ENCODE results near the gene ST8SIA5. TPM values are rescaled to one million over a fixed set of nuclear protein-coding genes. Genes with fewer than 3 reads are reported as not detected.
"Not testable (repeated sequence)": the region's sequence is repeated elsewhere in the genome, so short reads cannot be mapped to it uniquely, and the experiment has no call there.

The ST8SIA5 gene
- 0.06 and 0.08 TPM in 2 replicates for polyA plus RNA-seq (2012; rRNA removed)
- 0.01 and 0.03 TPM in 2 replicates for polyA plus RNA-seq (2012; cell fraction: cytosol; rRNA removed)
- 0.24 and 1.3 TPM in 2 replicates for polyA plus RNA-seq (2012; cell fraction: nucleus; rRNA removed)

GRCh38 chr18:46756559-46757201 lies at the start of gene ST8SIA5:
Gene ST8SIA5 (minus strand): TSS chr18:46757053. CDS start chr18:46756508, 545 bp downstream.
- peak within 1 kb of the TSS; percentile 43 to 59 for H3K4me3 ChIP-seq (ENCODE audit: low read depth in 2 of 2, low read length in 1 of 2)
- H4K20me1 ChIP-seq (ENCODE audit: insufficient read depth) = no peaks in the 10 kb centered on the region
- POLR2A ChIA-PET = no interaction called here
- no peaks in the 10 kb centered on the region for H3K9me3 ChIP-seq
- no peak within 1 kb of the TSS for H3K27ac ChIP-seq (ENCODE audit: low read depth in 2 of 2, low read length in 1 of 2)
- no peaks in the 10 kb centered on the region for H3K79me2 ChIP-seq (ENCODE audit: insufficient read depth)
- H2AFZ ChIP-seq (ENCODE audit: low read depth) = 0 out of 2 replicates have a peak within 1 kb of the TSS, but pooled peaks have one; percentile 59
- peaks cover 44% of the 10 kb centered on the region for H3K27me3 ChIP-seq (ENCODE audit: insufficient read depth)
- H3K4me1 ChIP-seq (ENCODE audit: control insufficient read depth in 1 of 2, insufficient read depth in 2 of 2, low read depth in 1 of 2, low read length in 1 of 2) = peaks cover 0 to 8% of the 10 kb centered on the region in 2 experiments; a peak in 2 of 4 replicates
- H3K36me3 ChIP-seq (replicated peaks in 1 of 2; ENCODE audit: control insufficient read depth in 1 of 2, insufficient read depth in 2 of 2, low read length in 1 of 2) = no peaks in the 10 kb centered on the region
- H3K9ac ChIP-seq = no peak within 1 kb of the TSS
- CTCF ChIA-PET = no interaction called here
- H3K9me2 ChIP-seq = no peaks in the 10 kb centered on the region
- peak within 1 kb of the TSS; percentile 78 for H3K4me2 ChIP-seq
- DNase-seq = peak; percentile 74
- no peaks in the 10 kb centered on the region for H3F3A ChIP-seq (replicated peaks; ENCODE audit: insufficient read depth)
- WGBS (ENCODE audit: low lambda C conversion rate) = 2% methylated on average over 29 of the region's 74 CpGs
- TF ChIP-seq USF1 (IDR thresholded peaks at IDR 0.05; ENCODE audit: borderline replicate concordance, low read depth) = no peak
- no peak for TF ChIP-seq REST (IDR thresholded peaks at IDR 0.05; ENCODE audit: low read depth, low read length)
- TF ChIP-seq ZBTB33 (IDR thresholded peaks at IDR 0.05; ENCODE audit: borderline replicate concordance, low read depth) = no peak
- no peak for TF ChIP-seq GABPA (IDR thresholded peaks at IDR 0.05; ENCODE audit: low read depth)
- TF ChIP-seq EZH2phosphoT487 (IDR thresholded peaks at IDR 0.05; ENCODE audit: borderline replicate concordance, low read depth) = no peak
- TF ChIP-seq FOXM1 (IDR thresholded peaks at IDR 0.05; ENCODE audit: low read depth) = no peak
- TF ChIP-seq EP300 (IDR thresholded peaks at IDR 0.05; ENCODE audit: borderline replicate concordance in 1 of 2, low read depth in 1 of 2, low read length in 1 of 2) = no peak
- no peak for TF ChIP-seq RAD21 (IDR thresholded peaks at IDR 0.05; ENCODE audit: low read length)

GRCh38 chr18:46795945-46796344 lies 39.1 kb upstream of the ST8SIA5 start:
- H3K9me3 ChIP-seq; H3K4me1 ChIP-seq (ENCODE audit: control insufficient read depth in 1 of 2, insufficient read depth in 2 of 2, low read depth in 1 of 2, low read length in 1 of 2); H3K4me3 ChIP-seq (ENCODE audit: low read depth in 2 of 2, low read length in 1 of 2); H3K36me3 ChIP-seq (replicated peaks in 1 of 2; ENCODE audit: control insufficient read depth in 1 of 2, insufficient read depth in 2 of 2, low read length in 1 of 2); H3K4me2 ChIP-seq; H3K27ac ChIP-seq (ENCODE audit: low read depth in 2 of 2, low read length in 1 of 2); H4K20me1 ChIP-seq (ENCODE audit: insufficient read depth); POLR2A ChIA-PET; H3F3A ChIP-seq (replicated peaks; ENCODE audit: insufficient read depth); H3K79me2 ChIP-seq (ENCODE audit: insufficient read depth); H3K27me3 ChIP-seq (ENCODE audit: insufficient read depth); H2AFZ ChIP-seq (ENCODE audit: low read depth); H3K9ac ChIP-seq; DNase-seq; H3K9me2 ChIP-seq: not testable (repeated sequence)
- CTCF ChIA-PET = interaction anchor here (1.1 kb wide), 1 partner anchor 36 kb away, joined by 4 read pairs; no protein-coding TSS in a partner anchor
- 92% methylated on average over 6 of the region's 6 CpGs for whole genome bisulfite sequencing (ENCODE audit: low lambda C conversion rate)

All from SK-N-SH (cell line).